ENCODE measurements around the gene KRTAP10-2. TPM values are rescaled to one million over a fixed set of nuclear protein-coding genes. Genes with fewer than 3 reads are reported as not detected.
"Not testable (repeated sequence)": the region's sequence is repeated elsewhere in the genome, so short reads cannot be mapped to it uniquely, and the experiment has no call there.

The KRTAP10-2 gene
- total RNA-seq, 4 donors from 2014 or later: not detected

DNA sequence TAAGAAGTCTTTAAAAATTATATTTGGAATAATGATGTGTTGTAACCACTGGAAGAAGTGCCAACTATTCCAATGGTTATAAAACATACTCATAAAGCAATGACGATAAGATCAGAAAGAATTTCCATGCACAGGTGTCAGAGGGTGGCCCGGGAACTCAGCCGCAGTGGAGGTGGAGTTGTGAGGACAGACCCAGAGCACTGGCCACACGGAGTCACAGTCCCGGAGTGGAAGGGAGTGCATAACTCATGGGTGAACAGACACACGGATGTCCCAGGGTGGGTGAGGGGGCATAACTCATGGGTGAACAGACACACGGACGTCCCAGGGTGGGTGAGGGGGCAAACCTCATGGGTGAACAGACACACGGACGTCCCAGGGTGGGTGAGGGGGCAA lies 24.7 kb upstream of the KRTAP10-2 start:
- Histone ChIP-seq H3K4me1 (no peaks in the 10 kb centered on the region), H3K27me3 (no peaks in the 10 kb centered on the region), H3K27ac (no peak overlapping the region), H3K4me3 (replicated peaks in 1 of 3) (no peak overlapping the region), H3K9me3 (no peaks in the 10 kb centered on the region), H3K36me3 (no peaks in the 10 kb centered on the region)
- TF ChIP-seq CTCF (IDR thresholded peaks at IDR 0.05) (no peak), POLR2A (IDR thresholded peaks at IDR 0.05) (no peak)
- DNase-seq: no peak
- intact Hi-C loops (cut with DNase I): no loop called here
- 94% methylated on average over 9 to 10 of the region's 10 CpGs for WGBS, 2 donors

- Histone ChIP-seq H3K36me3 (no peaks in the 10 kb centered on the region), H3K27ac (no peak overlapping the region), H3K9me3 (no peaks in the 10 kb centered on the region), H3K27me3 (no peaks in the 10 kb centered on the region), H3K4me3 (replicated peaks in 1 of 3) (no peak overlapping the region), H3K4me1 (no peaks in the 10 kb centered on the region)
- intact Hi-C loops (cut with DNase I): no loop called here
- TF ChIP-seq POLR2A (IDR thresholded peaks at IDR 0.05) (no peak), CTCF (IDR thresholded peaks at IDR 0.05) (no peak)
- DNase-seq: no peak
- WGBS, 2 donors: 89 to 93% methylated on average over 20 of the region's 20 CpGs
Observed at GRCh38 chr21:44575307-44576024, 24.2 kb upstream of the KRTAP10-2 start.

DNA sequence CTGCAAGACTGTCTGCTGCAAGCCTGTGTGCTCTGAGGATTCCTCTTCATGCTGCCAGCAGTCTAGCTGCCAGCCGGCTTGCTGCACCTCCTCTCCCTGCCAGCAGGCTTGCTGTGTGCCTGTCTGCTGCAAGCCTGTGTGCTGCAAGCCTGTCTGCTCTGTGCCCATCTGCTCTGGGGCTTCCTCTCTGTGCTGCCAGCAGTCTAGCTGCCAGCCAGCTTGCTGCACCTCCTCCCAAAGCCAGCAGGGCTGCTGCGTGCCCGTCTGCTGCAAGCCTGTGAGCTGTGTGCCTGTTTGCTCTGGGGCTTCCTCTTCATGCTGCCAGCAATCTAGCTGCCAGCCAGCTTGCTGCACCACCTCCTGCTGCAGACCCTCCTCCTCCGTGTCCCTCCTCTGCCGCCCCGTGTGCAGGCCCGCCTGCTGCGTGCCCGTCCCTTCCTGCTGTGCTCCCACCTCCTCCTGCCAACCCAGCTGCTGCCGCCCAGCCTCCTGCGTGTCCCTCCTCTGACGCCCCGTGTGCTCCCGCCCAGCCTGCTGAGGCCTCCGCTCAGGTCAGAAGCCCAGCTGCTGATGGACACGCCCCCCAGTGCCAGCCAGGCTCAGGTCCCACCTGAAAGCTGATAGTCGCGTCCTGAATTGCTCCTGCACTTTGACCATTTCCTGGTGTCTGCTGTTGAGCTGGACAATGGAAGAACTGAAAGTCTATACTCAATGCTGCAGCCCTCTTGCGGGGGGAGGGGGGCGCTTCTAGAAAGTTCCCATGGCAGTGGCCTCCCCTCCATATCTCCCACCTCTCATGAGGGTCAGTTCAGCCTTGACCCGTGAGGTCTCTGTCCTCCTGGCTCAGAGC lies 23.4 kb upstream of the KRTAP10-2 start:
- intact Hi-C loops (cut with DNase I): no loop called here
- no peaks in the 10 kb centered on the region for H3K27me3 ChIP-seq
- no peak overlapping the region for H3K4me3 ChIP-seq (replicated peaks in 1 of 3)
- H3K9me3 ChIP-seq: no peaks in the 10 kb centered on the region
- WGBS, 2 donors: 40 to 46% methylated on average over 16 to 20 of the region's 21 CpGs
- no peaks in the 10 kb centered on the region for H3K4me1 ChIP-seq
- no peaks in the 10 kb centered on the region for H3K36me3 ChIP-seq
- no peak for DNase-seq
- H3K27ac ChIP-seq: no peak overlapping the region
- TF ChIP-seq CTCF (IDR thresholded peaks at IDR 0.05) (no peak), POLR2A (IDR thresholded peaks at IDR 0.05) (no peak)

DNA sequence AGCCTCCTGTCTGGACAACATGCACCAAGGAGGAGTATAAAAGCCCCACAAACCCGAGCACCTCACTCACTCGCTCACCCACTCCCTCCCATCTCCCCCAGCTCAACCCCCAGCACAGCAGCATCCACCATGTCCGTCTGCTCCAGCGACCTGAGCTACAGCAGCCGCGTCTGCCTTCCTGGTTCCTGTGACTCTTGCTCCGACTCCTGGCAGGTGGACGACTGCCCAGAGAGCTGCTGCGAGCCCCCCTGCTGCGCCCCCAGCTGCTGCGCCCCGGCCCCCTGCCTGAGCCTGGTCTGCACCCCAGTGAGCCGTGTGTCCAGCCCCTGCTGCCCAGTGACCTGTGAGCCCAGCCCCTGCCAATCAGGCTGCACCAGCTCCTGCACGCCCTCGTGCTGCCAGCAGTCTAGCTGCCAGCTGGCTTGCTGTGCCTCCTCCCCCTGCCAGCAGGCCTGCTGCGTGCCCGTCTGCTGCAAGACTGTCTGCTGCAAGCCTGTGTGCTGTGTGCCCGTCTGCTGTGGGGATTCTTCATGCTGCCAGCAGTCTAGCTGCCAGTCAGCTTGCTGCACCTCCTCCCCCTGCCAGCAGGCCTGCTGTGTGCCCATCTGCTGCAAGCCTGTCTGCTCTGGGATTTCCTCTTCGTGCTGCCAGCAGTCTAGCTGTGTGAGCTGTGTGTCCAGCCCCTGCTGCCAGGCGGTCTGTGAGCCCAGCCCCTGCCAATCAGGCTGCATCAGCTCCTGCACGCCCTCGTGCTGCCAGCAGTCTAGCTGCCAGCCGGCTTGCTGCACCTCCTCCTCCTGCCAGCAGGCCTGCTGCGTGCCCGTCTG lies 22.5 kb upstream of the KRTAP10-2 start, which contains the start of gene KRTAP10-4:
TSS of gene KRTAP10-4 (plus strand) at position 100 of the 827 bp plus-strand sequence. CDS start at position 130, 30 bp downstream.
- DNase-seq; H3K4me3 ChIP-seq (replicated peaks in 1 of 3); intact Hi-C loops (cut with DNase I); H3K27ac ChIP-seq; H3K27me3 ChIP-seq; H3K36me3 ChIP-seq; H3K4me1 ChIP-seq; H3K9me3 ChIP-seq: not testable (repeated sequence)
- 62 to 79% methylated on average over 8 to 12 of the region's 25 CpGs for WGBS, 2 donors

DNA sequence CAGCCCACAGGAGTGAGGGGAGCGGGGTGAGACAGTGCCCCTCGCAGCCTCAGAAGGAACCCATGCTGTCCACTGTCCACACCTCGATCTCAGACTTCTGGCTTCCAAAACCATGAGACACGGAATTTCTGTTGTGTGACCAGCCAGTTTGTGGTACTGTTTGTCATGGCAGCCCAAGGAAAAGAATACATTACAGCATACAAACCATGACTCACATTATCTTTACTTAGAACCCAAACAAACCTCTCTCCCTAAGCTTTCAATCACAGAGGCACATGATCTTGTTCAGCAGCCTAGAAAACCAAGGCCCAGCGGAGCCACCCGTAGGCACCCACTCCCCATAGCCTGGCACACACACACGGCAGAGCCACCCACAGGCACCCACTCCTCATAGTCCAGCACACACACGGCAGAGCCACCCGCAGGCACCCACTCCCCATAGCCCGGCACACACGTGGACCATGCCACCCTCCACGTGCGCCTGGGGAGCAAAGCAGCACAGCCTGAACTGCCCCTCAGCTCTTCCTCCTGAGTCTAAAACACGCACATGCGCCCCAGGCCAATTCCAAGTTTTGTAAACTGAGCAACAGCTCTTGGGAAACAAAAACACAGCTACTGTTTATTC lies 21.8 kb upstream of the KRTAP10-2 start:
- Histone ChIP-seq H3K4me1 (no peaks in the 10 kb centered on the region), H3K9me3 (no peaks in the 10 kb centered on the region), H3K27ac (no peak overlapping the region), H3K27me3 (no peaks in the 10 kb centered on the region), H3K36me3 (no peaks in the 10 kb centered on the region), H3K4me3 (replicated peaks in 1 of 3) (no peak overlapping the region)
- TF ChIP-seq CTCF (IDR thresholded peaks at IDR 0.05) (no peak), POLR2A (IDR thresholded peaks at IDR 0.05) (no peak)
- WGBS, 2 donors: 85 to 94% methylated on average over 13 to 15 of the region's 15 CpGs
- intact Hi-C loops (cut with DNase I): no loop called here
- no peak for DNase-seq
